Mesenchymal stem cell (in vitro differentiated cells and primary cell): Measurements from ENCODE around the gene MAMSTR.

ENCODE experiments used
- DNase-seq: peaks from one replicate; pipeline ENCODE4 v3.0.0-alpha.2; 2013
- H2AFZ ChIP-seq: one replicate; pipeline ENCODE4 v1.6.1; 2013; ENCODE audit warnings: low read depth, mild to moderate bottlenecking, control low read depth, inconsistent platforms, low read length, moderate library complexity
- H2AK5ac ChIP-seq: 2 replicates; pipeline ENCODE4 v1.6.1; 2013; ENCODE audit warnings: low read length, moderate library complexity, mild to moderate bottlenecking, inconsistent platforms; ENCODE audit not compliant: severe bottlenecking
- H2BK120ac ChIP-seq: one replicate; pipeline ENCODE4 v1.6.1; 2013; ENCODE audit warnings: low read depth, mild to moderate bottlenecking, inconsistent platforms, low read length, moderate library complexity
- H2BK12ac ChIP-seq, 2 experiments: one replicate each; pipeline ENCODE4 v1.6.1; 2013; ENCODE audit warnings: inconsistent platforms in 2 of 2, low read length in 2 of 2, mild to moderate bottlenecking in 2 of 2, moderate library complexity in 2 of 2, control low read depth in 1 of 2
- H2BK15ac ChIP-seq: one replicate; pipeline ENCODE4 v1.6.1; 2013; ENCODE audit warnings: mild to moderate bottlenecking, low read depth, inconsistent platforms; ENCODE audit not compliant: poor library complexity, severe bottlenecking
- H2BK5ac ChIP-seq: 2 replicates; pipeline ENCODE4 v1.6.1; 2013; ENCODE audit warnings: low read depth, mild to moderate bottlenecking, low read length, control low read depth, inconsistent platforms; ENCODE audit not compliant: poor library complexity, severe bottlenecking
- H3K14ac ChIP-seq, 2 experiments: one replicate each; pipeline ENCODE4 v1.6.1; 2013; ENCODE audit warnings: inconsistent platforms in 2 of 2, low read length in 2 of 2, control low read depth in 1 of 2, mild to moderate bottlenecking in 1 of 2, moderate library complexity in 1 of 2
- H3K18ac ChIP-seq, 2 experiments: one replicate each; pipeline ENCODE4 v1.6.1; 2013; ENCODE audit warnings: inconsistent platforms in 2 of 2, low read length in 2 of 2, control low read depth in 1 of 2, low read depth in 1 of 2, mild to moderate bottlenecking in 1 of 2
- H3K23ac ChIP-seq, 2 experiments: one replicate each; pipeline ENCODE4 v1.6.1; 2013; ENCODE audit warnings: inconsistent platforms in 2 of 2, low read length in 2 of 2, mild to moderate bottlenecking in 2 of 2, moderate library complexity in 2 of 2, control low read depth in 1 of 2
- H3K27ac ChIP-seq: 2 replicates; pipeline ENCODE4 v1.5.1; 2013; ENCODE audit warnings: mild to moderate bottlenecking, moderate library complexity, low read length, control low read depth, inconsistent platforms; ENCODE audit not compliant: poor library complexity, severe bottlenecking
- H3K27me3 ChIP-seq, 2 experiments: 2 replicates each; pipeline versions ENCODE4 v1.6.1 to v1.7.0; 2013; ENCODE audit warnings: low read length in 2 of 2, mild to moderate bottlenecking in 2 of 2, moderate library complexity in 2 of 2, control low read depth in 1 of 2, inconsistent platforms in 1 of 2; ENCODE audit not compliant: control insufficient read depth in 1 of 2, insufficient read depth in 1 of 2
- H3K36me3 ChIP-seq, 2 experiments: 2 replicates each; pipeline versions ENCODE4 v1.6.1 to v1.7.0; 2013; ENCODE audit warnings: low read length in 2 of 2, control low read depth in 1 of 2, inconsistent platforms in 1 of 2, low read depth in 1 of 2, mild to moderate bottlenecking in 1 of 2; ENCODE audit not compliant: insufficient read depth in 2 of 2, control insufficient read depth in 1 of 2
- H3K4ac ChIP-seq, 2 experiments: one replicate each; pipeline ENCODE4 v1.6.1; 2013; ENCODE audit warnings: inconsistent platforms in 2 of 2, low read length in 2 of 2, mild to moderate bottlenecking in 2 of 2, moderate library complexity in 2 of 2, control low read depth in 1 of 2, low read depth in 1 of 2
- H3K4me1 ChIP-seq: 2 replicates; pipeline ENCODE4 v1.6.1; 2013; ENCODE audit warnings: low read depth, low read length, control low read depth; ENCODE audit not compliant: control insufficient read depth, insufficient read depth
- H3K4me2 ChIP-seq: 2 replicates; pipeline ENCODE4 v1.6.1; 2013; ENCODE audit warnings: low read length, mild to moderate bottlenecking, inconsistent platforms; ENCODE audit not compliant: poor library complexity, severe bottlenecking
- H3K4me3 ChIP-seq, 2 experiments: 2 replicates each; pipeline versions ENCODE4 v1.5.1 to v1.7.0; 2013; ENCODE audit warnings: low read length in 2 of 2, mild to moderate bottlenecking in 2 of 2, control low read depth in 1 of 2, low read depth in 1 of 2; ENCODE audit not compliant: insufficient read depth in 1 of 2
- H3K79me1 ChIP-seq: replicated peaks from 2 replicates; pipeline ENCODE4 v1.6.1; 2013; ENCODE audit warnings: mild to moderate bottlenecking, control low read depth, low read length, inconsistent platforms; ENCODE audit not compliant: poor library complexity, severe bottlenecking
- H3K9ac ChIP-seq: 2 replicates; pipeline ENCODE4 v1.7.0; 2013; ENCODE audit warnings: mild to moderate bottlenecking, low read length, moderate library complexity
- H3K9me3 ChIP-seq: 2 replicates; pipeline ENCODE4 v1.7.0; 2013; ENCODE audit warnings: mild to moderate bottlenecking, low read length; ENCODE audit not compliant: control insufficient read depth
- H4K8ac ChIP-seq: one replicate; pipeline ENCODE4 v1.6.1; 2013; ENCODE audit warnings: inconsistent platforms, mild to moderate bottlenecking, low read length, moderate library complexity
- H4K91ac ChIP-seq: one replicate; pipeline ENCODE4 v1.6.1; 2013; ENCODE audit warnings: mild to moderate bottlenecking, low read length, inconsistent platforms
- WGBS: methylation state at CpG from one replicate; pipeline ENCODE4 v1.1.7; 2013; ENCODE audit warnings: mixed read lengths; 5-methylcytosine and 5-hydroxymethylcytosine counted together

MAMSTR gene

GRCh38 chr19:48756212-48756611 is 36.7 kb upstream of the MAMSTR start:
- Histone ChIP-seq H4K91ac (no peak overlapping the region), H3K27ac (no peak overlapping the region), H3K4me3 (no peak overlapping the region), H3K4me1 (peaks cover 13% of the 10 kb centered on the region), H2AK5ac (no peak overlapping the region), H2BK15ac (no peak overlapping the region), H2AFZ (no peak overlapping the region), H3K4me2 (no peak overlapping the region), H3K9me3 (no peaks in the 10 kb centered on the region), H3K23ac (no peak overlapping the region), H2BK5ac (no peak overlapping the region), H3K14ac (no peak overlapping the region), H2BK120ac (no peak overlapping the region), H3K18ac (no peak overlapping the region), H3K27me3 (peaks cover 37 to 51% of the 10 kb centered on the region in 2 experiments), H2BK12ac (no peak overlapping the region), H3K4ac (no peak overlapping the region), H3K79me1 (no peaks in the 10 kb centered on the region), H4K8ac (no peak overlapping the region), H3K9ac (no peak overlapping the region), H3K36me3 (no peaks in the 10 kb centered on the region)
- DNase-seq: no peak
- 90% methylated on average over 11 of the region's 11 CpGs for WGBS

- Histone ChIP-seq H3K9ac (no peak overlapping the region), H2BK15ac (no peak overlapping the region), H3K79me1 (no peaks in the 10 kb centered on the region), H4K8ac (no peak overlapping the region), H2AK5ac (no peak overlapping the region), H3K23ac (no peak overlapping the region), H3K4ac (no peak overlapping the region), H3K18ac (no peak overlapping the region), H2BK12ac (no peak overlapping the region), H3K9me3 (no peaks in the 10 kb centered on the region), H3K36me3 (no peaks in the 10 kb centered on the region), H3K4me1 (peaks cover 13% of the 10 kb centered on the region), H3K4me2 (no peak overlapping the region), H4K91ac (no peak overlapping the region), H3K14ac (no peak overlapping the region), H2BK120ac (no peak overlapping the region), H3K4me3 (no peak overlapping the region), H3K27ac (no peak overlapping the region), H3K27me3 (peaks cover 33 to 51% of the 10 kb centered on the region in 2 experiments), H2BK5ac (no peak overlapping the region), H2AFZ (no peak overlapping the region)
- DNase-seq: no peak
- WGBS: 93% methylated on average over 5 of the region's 5 CpGs
Observed at GRCh38 chr19:48755787-48756186, 36.3 kb upstream of the MAMSTR start.

GRCh38 chr19:48755084-48755641 is 35.6 kb upstream of the MAMSTR start, which contains the start of gene FGF21:
TSS of gene FGF21 (plus strand) at chr19:48755524. CDS start at chr19:48756237, 713 bp downstream.
- no peaks in the 10 kb centered on the region for H3K9me3 ChIP-seq
- no peak within 1 kb of the TSS for H3K4me2 ChIP-seq
- H2BK5ac ChIP-seq: no peak within 1 kb of the TSS
- H3K27ac ChIP-seq: no peak within 1 kb of the TSS
- H2AK5ac ChIP-seq: no peak within 1 kb of the TSS
- H4K91ac ChIP-seq: no peak within 1 kb of the TSS
- H2BK12ac ChIP-seq: no peak within 1 kb of the TSS
- H2BK120ac ChIP-seq: no peak within 1 kb of the TSS
- peaks cover 29 to 51% of the 10 kb centered on the region in 2 experiments for H3K27me3 ChIP-seq
- H2AFZ ChIP-seq: no peak within 1 kb of the TSS
- H3K4me1 ChIP-seq: peaks cover 13% of the 10 kb centered on the region
- no peaks in the 10 kb centered on the region for H3K79me1 ChIP-seq
- no peak within 1 kb of the TSS for H3K23ac ChIP-seq
- H3K9ac ChIP-seq: no peak within 1 kb of the TSS
- no peak within 1 kb of the TSS for H3K4me3 ChIP-seq
- no peak within 1 kb of the TSS for H2BK15ac ChIP-seq
- no peaks in the 10 kb centered on the region for H3K36me3 ChIP-seq
- WGBS: 92% methylated on average over 4 of the region's 4 CpGs
- H3K18ac ChIP-seq: no peak within 1 kb of the TSS
- DNase-seq: no peak
- H3K14ac ChIP-seq: no peak within 1 kb of the TSS
- H3K4ac ChIP-seq: no peak within 1 kb of the TSS
- H4K8ac ChIP-seq: no peak within 1 kb of the TSS

GRCh38 chr19:48752496-48753365 is 33.2 kb upstream of the MAMSTR start, which contains the start of gene FUT1:
TSS of gene FUT1 (minus strand) at chr19:48752641. CDS start at chr19:48751281, 1,360 bp downstream.
- 3% methylated on average over 62 of the region's 73 CpGs for WGBS
- H2AK5ac ChIP-seq: no peak within 1 kb of the TSS
- no peaks in the 10 kb centered on the region for H3K79me1 ChIP-seq
- H3K18ac ChIP-seq: peak within 1 kb of the TSS in 1 of 2 experiments; percentile 18
- H3K4me1 ChIP-seq: peaks cover 16% of the 10 kb centered on the region
- peak within 1 kb of the TSS; percentile 55 for H4K8ac ChIP-seq
- peak within 1 kb of the TSS; percentile 3 for H2AFZ ChIP-seq
- no peaks in the 10 kb centered on the region for H3K9me3 ChIP-seq
- H3K4me3 ChIP-seq: no peak within 1 kb of the TSS
- no peak within 1 kb of the TSS for H3K4ac ChIP-seq
- H3K9ac ChIP-seq: no peak within 1 kb of the TSS
- no peak within 1 kb of the TSS for H3K14ac ChIP-seq
- no peak within 1 kb of the TSS for H2BK15ac ChIP-seq
- no peak within 1 kb of the TSS for H3K23ac ChIP-seq
- no peak within 1 kb of the TSS for H2BK5ac ChIP-seq
- H3K4me2 ChIP-seq: peak within 1 kb of the TSS; percentile 72
- H2BK12ac ChIP-seq: peak within 1 kb of the TSS in 1 of 2 experiments; percentile 21
- no peaks in the 10 kb centered on the region for H3K36me3 ChIP-seq
- H2BK120ac ChIP-seq: no peak within 1 kb of the TSS
- no peak within 1 kb of the TSS for H4K91ac ChIP-seq
- H3K27me3 ChIP-seq: peaks cover 30 to 62% of the 10 kb centered on the region in 2 experiments
- DNase-seq: peak; percentile 39
- no peak within 1 kb of the TSS for H3K27ac ChIP-seq
